Stimulated activated CD8-positive, alpha-beta memory T cell treated with anti-CD3 and anti-CD28 coated beads, Interleukin-4, amount 100 ng/mL, for 24 hours (primary cell): ENCODE data around the gene ARL13B.
"Not testable (repeated sequence)": the region's sequence is repeated elsewhere in the genome, so short reads cannot be mapped to it uniquely, and the experiment has no call there.

ENCODE experiments used
- DNase-seq: peaks from one replicate; pipeline ENCODE4 v3.0.0-alpha.2; 2020; ENCODE audit warnings: low read depth

ARL13B gene

DNA sequence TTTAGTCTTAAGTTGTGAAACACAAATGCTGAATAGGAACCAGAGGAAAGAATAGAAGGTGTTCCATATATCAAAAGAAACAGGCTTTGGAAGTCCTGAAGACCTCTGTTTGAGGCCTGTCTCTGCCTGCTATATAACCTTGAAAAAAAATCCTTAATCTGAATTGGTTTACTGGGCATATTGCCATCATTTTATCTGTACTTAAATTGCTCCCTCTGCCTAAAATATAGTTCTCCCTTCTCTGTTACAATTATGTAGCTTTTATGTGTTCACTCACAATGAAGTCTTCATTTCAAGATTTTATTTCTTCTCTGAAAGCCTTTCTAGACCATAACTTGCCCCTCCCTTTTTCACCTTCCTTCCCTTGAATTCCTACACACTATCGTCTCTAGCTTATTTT, 21.2 kb downstream of the ARL13B start:
- no peak for DNase-seq

DNA sequence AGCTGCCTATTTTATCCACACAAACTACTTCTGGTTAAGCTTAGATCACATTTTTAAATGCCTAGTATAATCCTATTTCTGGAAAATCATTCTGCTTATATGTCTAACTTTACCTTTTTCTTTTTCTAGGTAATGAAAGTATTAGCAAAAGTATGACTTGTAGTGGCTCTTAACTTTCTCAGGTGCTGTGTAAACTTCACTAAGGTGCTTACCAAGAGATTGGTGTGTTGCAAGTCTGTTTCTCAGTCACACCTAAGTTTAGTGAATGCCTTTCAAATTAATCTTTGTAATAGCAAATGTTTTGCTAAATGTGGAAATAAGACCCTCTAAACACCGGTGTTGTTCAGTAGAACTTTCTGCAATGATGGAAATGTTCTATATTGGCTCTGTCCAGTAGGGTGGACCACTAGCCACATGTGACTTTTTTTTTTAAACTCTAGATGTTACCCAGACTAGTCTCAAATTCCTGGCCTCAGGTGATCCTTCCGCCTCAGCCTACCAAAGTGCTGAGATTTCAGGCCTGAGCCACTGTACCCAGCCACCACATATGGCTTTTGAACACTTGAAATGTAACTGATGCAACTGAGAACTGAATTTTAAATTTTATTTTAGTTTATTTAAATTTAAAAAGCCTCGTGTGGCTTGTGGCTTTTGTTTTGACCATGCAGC, 22.0 kb downstream of the ARL13B start:
- DNase-seq, result no peak

GRCh38 chr3:94004301-94004910, 24.5 kb downstream of the ARL13B start:
- DNase-seq, result no peak

- no peak for DNase-seq
Observed at GRCh38 chr3:94008253-94008652, 28.3 kb downstream of the ARL13B start.

- no peak for DNase-seq
Observed at GRCh38 chr3:94009608-94010007, 29.7 kb downstream of the ARL13B start.

DNA sequence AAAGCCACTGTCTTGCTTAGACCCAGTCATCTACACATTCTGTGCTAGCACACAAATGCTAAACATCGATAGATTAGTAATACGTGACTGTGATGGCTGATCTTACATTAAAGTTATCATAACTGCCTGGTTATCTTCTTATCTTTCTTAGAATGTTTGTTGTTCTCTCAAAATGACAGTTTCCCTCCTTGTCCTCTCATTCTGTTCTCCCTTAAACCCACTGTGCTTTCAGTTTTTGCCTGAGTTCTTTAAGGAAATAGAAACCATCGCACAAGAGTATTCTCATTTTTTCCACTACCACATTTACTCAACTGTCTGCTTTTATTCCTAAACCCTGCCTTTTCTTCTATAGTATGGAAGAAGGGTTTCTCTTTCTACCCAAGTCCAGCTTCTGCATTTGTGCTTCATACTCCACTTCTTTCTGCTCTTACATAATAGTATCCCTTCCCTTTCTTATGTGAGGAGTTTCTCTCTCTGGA, 31.3 kb downstream of the ARL13B start:
- no peak for DNase-seq

DNA sequence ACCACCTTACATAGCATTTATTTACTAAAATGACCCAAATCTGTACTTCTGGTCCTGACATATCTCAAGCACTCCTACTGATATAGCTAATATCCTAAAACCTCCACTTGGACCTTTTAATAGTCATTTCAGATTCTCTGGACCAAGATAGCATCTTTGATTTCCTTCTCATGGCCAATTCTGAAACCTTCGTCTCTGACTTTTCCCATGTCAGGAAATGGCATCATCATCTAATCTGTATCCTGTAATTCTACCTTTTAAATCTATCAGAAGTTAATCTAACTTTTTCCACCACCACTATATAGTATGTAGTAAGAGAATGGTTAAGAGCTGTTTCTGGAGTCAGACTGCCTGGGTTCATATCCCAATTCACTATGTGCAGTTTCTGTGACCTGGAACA, 32.2 kb downstream of the ARL13B start:
- DNase-seq, result no peak

DNA sequence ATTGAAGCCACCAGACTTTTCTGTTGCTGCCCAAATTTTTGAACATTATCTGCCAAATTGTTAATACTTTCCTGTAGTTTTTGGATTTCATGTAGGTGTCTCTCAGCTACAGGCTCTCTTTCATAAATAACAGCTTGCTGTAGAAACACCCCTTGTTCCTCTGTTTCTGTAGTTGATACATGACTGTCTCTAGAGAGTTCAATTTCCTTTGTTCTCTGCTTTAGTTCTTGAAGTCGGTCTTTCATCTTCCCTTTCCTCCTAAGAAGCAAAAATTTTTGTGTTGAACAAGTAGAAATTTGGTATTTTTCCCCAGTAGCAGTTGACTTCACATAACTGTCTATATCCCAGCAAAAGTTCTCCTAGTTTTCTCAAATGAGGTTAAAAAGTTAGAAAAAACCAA, 35.1 kb downstream of the ARL13B start:
- DNase-seq, result no peak

- no peak for DNase-seq
Observed at GRCh38 chr3:94019659-94020058, 39.7 kb downstream of the ARL13B start.

DNA sequence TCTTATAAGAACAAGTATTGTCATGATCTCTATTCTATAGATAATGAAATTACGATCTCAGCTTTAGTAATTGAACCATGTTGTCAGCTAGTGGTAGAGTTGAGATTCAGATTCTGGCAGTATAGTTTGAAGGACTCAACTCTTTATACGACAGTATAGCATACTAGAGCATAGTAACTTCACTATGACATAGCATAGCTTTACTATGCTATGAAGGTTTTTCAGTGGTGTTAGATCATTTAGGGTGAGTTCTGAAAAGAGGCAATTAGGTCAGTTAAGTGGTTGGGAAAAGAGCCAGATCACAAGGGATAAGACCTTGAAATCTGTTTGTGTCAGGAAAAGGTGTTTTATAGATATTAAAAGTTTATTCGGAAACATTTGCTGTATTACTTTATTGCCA, 40.3 kb downstream of the ARL13B start:
- DNase-seq, result no peak

DNA sequence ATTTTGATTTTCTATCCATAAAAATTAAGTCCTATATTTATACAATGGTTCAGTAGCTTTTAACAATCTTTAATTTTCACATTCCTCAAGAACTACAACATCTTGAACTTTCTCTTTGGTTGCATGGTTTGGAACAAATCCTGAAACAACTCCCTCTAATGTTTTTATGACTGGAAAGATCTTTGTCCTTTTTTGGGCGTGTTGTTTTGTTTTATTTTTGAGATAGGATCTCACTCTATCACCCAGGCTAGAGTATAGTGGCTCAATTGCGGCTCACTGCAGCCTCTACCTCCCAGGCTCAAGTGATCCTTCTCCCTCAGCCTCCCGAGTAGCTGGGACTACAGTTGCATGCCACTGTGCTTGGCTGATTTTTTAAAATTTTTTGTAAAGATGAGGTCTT, 44.4 kb downstream of the ARL13B start:
- DNase-seq, result no peak

GRCh38 chr3:94026623-94027022, 46.7 kb downstream of the ARL13B start:
- DNase-seq, result no peak

- no peak for DNase-seq
Observed at GRCh38 chr3:94028093-94028837, 48.3 kb downstream of the ARL13B start, which contains the start of gene STX19. TSS of gene STX19 (minus strand) at chr3:94028597. CDS start at chr3:94015269, 13,328 bp downstream.

DNA sequence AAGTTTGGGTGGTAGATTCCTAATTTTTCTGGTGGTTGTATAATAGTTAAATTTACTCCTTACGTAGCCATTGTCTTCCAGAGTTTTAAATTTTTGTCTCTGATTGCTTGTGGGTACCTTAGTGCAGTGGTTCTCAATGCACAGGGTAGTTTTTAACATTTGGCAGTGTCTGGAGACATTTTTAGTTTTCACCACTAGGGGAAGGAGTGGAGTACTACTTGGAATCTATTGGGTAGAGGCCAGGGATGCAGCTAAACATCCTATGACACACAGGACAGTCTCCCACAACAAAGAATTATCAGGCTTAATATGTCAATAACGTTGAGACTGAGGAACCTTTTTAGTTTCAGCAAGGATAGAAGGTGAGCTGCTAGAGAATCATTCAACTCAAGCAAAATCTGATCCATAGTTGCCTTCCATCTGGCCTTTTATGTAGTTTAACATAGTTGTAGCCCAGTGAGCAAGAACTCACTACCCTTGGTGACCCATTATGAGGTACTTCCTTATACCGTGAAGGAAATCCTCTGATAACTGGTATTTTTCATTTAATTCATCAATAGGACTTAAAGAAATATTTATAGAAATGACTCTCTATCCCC, 57.1 kb downstream of the ARL13B start:
- no peak for DNase-seq

DNA sequence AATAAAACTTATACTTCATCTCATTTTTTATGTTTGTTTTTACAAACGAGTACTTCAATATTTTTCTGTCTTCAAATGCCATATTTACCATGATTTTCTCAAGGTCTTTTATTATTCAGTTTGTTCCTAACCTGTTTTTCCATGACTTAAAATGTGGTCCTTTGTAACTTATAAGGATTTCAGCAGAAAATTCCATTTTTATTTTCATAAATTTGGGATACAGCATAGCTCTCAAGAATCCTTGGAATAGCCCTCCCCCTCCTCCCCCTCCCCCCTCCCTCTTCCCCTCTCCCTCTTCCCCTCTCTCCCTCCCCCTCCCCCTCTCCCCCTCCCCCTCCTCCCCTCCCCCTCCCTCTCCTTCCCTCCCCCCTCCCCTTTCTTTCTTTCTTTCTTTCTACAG, 63.3 kb downstream of the ARL13B start:
- no peak for DNase-seq

DNA sequence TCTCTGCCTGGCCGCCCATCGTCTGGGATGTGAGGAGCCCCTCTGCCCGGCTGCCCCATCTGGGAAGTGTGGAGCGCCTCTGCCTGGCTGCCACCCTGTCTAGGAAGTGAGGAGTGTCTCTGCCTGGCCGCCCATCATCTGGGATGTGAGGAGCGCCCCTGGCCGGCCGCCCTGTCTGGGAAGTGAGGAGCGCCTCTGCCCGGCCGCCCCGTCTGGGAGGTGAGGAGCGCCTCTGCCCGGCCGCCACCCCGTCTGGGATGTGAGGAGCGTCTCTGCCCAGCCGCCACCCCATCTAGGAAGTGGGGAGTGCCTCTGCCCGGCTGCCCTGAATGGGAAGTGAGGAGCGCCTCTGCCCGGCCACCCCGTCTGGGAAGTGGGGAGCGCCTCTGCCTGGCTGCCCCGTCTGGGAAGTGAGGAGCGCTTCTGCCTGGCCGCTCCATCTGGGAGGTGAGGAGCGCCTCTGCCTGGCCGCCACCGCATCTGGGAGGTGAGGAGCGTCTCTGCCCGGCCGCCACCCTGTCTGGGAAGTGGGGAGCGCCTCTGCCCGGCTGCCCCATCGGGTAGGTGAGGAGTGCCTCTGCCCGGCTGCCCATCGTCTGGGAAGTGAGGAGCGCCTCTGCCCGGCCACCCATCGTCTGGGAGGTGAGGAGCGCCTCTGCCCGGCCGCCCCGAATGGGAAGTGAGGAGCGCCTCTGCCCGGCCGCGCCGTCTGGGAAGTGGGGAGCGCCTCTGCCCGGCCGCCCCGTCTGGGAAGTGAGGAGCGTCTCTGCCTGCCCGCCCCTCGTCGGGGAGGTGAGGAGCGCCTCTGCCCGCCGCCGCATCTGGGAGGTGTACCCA, 64.4 kb downstream of the ARL13B start:
- not testable (repeated sequence) for DNase-seq

- no peak for DNase-seq
Observed at GRCh38 chr3:94046533-94046932, 66.6 kb downstream of the ARL13B start.

GRCh38 chr3:94049267-94049666, 69.3 kb downstream of the ARL13B start:
- no peak for DNase-seq

DNA sequence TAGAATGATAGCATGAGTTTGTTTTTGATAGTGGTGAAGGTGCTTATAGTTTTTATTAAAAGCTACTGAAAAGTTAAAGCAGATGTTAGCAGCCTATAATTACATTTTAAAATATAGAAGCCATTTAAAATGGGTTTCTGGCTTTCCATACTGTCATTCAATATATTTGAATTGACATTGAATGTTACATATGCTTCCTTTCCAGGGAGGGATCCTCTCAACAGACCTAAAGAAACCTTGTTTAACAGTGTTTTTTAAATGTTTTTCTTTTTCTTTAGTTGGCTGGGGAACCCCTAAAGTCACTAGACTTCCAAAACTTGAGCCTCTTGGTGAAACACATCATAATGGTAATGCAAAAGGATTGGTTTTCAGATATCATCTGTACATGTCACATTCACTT, 70.6 kb downstream of the ARL13B start:
- DNase-seq, result no peak

DNA sequence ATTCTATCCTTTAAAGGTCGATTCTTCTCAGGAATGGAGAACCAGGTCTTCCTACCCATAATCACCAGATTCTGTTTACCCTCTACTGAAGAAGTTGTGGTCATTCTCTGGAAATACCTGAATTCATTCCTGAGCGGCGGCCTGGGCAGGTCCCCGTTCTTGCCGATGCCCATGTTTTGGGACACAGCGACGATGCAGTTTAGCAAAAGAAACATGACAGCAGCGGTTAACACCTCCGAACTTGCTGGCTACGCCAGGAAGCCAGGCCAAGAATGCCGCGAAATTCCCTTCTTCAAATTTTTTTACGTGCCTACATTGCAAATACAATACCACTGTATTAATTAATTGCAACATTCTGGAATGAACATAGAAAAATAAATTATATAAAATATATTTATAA, 81.3 kb downstream of the ARL13B start:
- DNase-seq, result no peak

- peak; percentile 68 for DNase-seq
Observed at GRCh38 chr3:94062513-94063404, 82.8 kb downstream of the ARL13B start, which contains the start of the genes DHFR2 and NSUN3. TSS of gene DHFR2 (minus strand) at chr3:94062916. CDS start at chr3:94061511, 1,405 bp downstream. TSS of gene NSUN3 (plus strand) at chr3:94063061. CDS start at chr3:94063127, 66 bp downstream.
